DMS53 (cell line): ENCODE measurements around the gene CCS.
A peak's percentile ranks its signal among the peaks of the same experiment; 100 is the strongest.
"Not testable (repeated sequence)": the region's sequence is repeated elsewhere in the genome, so short reads cannot be mapped to it uniquely, and the experiment has no call there.

Experiments used
- DNase-seq: peaks from one replicate; lab custom pipeline; 2025; lab: John Stamatoyannopoulos, UW

CCS gene, protein sequence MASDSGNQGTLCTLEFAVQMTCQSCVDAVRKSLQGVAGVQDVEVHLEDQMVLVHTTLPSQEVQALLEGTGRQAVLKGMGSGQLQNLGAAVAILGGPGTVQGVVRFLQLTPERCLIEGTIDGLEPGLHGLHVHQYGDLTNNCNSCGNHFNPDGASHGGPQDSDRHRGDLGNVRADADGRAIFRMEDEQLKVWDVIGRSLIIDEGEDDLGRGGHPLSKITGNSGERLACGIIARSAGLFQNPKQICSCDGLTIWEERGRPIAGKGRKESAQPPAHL

DNA sequence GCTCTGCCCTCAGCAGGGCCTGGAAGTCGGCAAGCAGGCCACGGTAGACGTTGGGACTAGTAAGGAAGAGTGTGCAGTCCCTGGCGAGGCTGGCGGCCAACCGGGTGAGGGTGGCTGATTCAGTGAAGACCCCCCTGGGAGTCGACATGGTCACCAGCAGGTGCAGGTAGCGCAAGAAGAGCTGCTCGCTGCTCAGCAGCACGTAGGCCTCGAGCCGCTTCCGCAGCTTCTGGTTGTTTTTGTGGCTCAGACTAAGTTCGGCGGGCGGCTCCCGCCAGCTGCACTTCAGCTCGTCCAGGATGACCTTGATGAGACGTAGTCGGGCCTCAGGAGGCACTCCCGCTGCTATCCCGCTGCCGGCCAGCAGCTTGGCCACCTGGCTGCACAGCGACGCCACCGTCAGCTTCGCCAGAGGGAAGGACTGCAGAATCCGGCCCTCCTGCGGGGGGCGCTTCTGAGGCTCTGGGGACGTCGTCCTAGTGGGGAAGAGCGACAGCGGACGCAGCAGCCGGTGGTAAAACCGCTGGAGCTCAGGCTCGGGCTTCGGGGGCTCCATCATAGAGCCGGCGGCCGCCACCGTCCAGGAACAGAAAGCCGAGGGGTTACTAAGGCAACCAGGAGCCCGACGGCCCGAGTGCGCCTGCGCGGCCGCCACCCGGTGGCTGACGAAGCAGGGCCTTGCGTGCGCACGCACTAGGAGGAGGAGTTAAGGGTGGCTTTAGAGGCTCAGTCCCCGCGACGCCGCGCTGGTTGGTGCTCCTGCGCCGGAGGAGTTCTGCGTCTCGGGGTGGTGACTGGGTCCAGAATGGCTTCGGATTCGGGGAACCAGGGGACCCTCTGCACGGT, at the start of gene CCS, which contains the start of gene CCDC87:
Gene CCS (plus strand): TSS at position 729 of the 846 bp plus-strand sequence. CDS start 77 bp downstream, at position 806.
Gene CCDC87 (minus strand): TSS at position 607 of the 846 bp plus-strand sequence. CDS start 48 bp downstream, at position 559.
- DNase-seq, result peak; percentile 99

DNA sequence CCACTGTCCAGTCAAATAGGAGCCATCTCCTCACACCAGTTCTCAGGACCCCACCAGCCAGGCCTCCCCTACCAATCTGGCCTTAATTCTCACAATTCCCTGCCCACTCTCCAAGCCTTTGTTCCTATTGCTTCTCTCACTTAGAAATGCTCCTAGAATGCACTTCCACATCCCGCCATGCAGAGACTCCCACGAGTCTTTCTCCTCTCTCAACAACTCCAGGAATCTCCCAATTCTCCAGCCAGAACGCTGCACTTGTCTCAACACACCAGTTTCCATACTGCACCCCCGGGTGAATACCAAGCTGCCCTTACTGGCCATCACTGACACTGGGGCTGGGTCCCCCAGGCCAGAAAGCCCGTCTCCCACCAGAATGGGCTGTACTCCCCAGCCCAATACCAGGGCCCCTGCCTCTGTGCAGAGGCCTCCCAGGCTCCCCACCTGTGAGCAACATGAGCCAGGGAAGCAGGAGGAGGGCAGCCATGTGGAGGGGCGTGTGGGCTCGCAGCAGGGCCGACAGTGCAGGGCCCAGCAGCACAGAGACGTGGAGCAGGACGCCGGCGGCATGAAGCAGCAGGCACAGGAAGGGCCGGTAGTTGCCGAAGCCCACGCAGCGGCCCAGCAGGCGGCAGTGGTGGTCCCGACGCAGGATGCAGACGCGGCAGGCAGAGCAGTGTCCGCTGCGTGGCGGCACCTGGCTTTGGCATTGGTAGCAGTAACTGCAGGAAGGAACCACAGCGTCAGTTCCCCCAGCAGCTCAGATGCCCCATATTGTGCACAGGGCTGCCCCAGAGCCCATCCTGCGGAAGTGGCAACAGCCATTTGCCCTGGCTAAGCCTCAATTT, 49.5 kb upstream of the CCS start:
- DNase-seq, result no peak

DNA sequence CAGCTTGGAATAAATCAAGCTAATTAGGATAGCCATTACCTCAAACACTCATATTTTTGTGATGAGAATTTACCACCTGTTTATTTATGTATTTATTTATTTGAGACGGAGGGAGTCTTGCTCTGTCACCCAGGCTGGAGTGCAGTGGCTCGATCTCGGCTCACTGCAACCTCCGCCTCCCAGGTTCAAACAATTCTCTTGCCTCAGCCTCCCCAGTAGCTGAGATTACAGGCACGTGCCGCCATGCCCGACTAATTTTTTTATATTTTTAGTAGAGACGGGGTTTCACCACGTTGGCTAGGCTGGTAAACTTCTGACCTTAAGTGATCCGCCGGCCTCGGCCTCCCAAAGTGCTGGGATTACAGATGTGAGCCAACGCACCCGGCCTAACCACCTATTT, 48.0 kb upstream of the CCS start:
- DNase-seq, result not testable (repeated sequence)

DNA sequence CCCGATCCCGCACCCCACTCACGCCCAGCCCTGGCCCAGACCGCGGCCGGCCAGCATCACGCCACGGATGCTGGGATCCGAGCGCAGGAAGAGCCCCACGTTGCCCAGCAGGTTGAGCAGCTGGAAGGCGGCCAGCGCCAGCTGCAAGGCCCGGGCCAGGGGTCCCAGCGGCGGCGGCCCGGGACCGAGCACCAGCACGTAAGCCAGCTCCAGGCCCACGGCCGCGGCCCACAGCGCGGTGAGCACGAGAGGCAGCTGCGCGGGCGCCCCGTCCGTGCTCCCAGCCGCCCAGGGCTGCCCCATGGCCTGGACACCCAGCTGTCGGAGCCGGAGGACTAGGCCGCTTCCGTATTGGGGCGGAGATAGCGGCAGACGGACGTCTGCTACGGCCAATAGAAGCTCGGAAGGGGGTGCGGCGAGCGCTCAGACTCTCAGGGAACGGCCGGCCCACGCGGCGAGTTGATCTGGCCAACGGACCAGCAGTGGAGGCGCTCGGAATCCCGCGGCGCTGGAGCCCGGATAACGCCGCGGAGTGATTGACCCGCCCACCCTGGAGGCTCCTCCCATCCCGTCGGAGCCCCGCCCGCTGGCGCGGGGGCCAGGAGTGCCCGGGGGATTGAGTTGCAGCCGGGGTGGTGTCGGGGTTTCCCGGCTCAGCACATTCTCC, 47.2 kb upstream of the CCS start, which contains the start of gene ZDHHC24:
Gene ZDHHC24 (minus strand): TSS at position 348 of the 667 bp plus-strand sequence. CDS start 45 bp downstream, at position 303.
- DNase-seq, result peak; percentile 100

DNA sequence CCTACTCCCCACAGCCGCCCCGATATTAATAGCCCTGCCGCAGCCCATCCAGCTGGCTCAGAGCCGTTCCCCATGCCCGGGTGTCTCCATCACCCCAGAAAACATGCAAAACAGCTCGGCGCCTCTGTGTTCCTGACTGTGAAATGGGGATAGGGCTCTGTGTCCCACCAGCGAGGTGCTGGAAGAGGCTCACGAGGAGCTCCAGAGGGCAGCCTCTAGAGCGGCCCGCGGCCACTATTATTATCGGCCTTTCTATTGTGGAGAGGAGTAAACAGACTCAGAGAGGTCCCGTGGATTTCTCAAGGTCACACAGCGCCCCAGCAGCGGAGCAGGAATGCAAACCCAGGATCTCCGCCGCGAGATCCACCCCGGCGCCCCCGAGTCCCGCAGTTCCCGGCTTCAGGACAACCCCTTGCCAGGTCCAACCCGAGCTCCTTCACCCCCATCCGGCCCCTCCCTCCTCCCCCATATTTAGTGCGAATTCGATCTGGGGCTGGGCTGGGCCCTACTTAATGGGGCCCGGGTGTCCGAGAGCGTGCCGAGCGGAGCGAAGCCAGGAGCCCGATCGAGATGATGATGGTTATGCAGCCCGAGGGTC, 46.5 kb upstream of the CCS start, which contains the start of gene ACTN3:
Gene ACTN3 (plus strand): TSS at position 536 of the 598 bp plus-strand sequence. CDS start 35 bp downstream, at position 571.
- peak; percentile 72 for DNase-seq

DNA sequence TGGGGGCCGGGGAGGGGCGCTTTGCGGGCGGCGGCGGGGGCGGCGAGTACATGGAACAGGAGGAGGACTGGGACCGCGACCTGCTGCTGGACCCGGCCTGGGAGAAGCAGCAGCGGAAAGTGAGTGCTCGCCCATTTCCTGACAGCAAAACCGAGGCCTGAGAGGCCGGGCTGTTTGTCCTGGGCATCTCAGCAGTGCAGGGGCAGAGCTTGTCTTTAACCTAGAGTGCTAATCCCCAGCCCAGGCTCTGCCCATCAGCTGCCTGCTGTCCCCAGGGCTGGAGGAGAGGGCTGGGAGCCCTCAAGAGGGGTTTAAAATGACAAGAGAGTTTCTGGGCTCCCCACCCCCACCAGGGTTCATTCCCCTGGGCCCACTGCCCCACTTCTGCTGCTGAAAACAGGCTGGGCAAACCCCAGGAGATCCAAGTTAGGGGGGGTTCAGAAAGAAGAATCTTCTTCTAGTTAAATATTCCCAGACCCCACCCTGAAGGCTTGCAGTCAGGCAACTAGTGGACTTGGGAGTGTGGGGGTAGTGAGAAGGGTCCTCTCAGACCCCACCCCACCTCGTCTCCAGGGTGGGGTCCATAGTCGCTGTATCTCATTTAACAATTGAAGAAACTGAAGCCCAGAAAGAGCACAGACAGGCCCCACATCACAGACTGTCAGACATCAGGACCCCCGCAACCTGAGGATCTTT, 45.9 kb upstream of the CCS start:
- DNase-seq, result peak; percentile 45

DNA sequence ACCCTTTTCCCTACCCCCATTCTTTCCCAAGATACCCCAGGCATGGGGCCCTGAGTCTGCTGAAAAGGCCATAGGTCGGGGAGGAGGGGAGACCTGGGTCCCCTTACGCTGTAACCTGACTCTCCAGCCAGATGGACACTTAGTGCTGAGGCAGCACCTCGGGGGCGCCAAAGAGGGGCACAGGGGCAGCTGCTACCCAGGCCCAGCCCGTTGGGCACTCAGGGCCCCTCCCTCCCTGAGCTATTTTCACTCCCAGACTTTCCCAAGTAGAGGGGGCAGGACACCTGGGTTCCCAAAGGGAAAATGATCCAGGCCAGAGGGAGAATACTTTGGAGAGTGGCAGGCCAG, 45.3 kb upstream of the CCS start:
- DNase-seq, result no peak

DNA sequence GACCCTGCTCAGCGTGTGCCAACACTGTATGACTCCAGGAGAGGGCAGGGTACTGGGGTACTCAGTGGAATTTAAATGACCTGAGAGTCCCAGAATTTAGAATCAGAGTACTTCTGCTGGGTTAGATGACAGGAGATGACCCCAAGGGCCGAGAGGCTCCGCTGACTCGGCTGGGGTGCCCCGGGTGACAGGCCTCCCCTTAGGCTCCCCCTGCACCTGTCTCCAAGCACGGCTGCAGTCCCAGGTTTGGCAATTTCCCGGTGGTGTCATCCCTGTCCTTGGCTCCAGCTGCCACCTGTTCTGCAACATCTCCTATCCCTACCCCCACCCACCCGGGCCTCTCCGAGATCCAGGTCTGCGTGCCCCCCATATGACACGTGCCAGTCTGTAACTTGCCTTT, 44.9 kb upstream of the CCS start:
- no peak for DNase-seq

DNA sequence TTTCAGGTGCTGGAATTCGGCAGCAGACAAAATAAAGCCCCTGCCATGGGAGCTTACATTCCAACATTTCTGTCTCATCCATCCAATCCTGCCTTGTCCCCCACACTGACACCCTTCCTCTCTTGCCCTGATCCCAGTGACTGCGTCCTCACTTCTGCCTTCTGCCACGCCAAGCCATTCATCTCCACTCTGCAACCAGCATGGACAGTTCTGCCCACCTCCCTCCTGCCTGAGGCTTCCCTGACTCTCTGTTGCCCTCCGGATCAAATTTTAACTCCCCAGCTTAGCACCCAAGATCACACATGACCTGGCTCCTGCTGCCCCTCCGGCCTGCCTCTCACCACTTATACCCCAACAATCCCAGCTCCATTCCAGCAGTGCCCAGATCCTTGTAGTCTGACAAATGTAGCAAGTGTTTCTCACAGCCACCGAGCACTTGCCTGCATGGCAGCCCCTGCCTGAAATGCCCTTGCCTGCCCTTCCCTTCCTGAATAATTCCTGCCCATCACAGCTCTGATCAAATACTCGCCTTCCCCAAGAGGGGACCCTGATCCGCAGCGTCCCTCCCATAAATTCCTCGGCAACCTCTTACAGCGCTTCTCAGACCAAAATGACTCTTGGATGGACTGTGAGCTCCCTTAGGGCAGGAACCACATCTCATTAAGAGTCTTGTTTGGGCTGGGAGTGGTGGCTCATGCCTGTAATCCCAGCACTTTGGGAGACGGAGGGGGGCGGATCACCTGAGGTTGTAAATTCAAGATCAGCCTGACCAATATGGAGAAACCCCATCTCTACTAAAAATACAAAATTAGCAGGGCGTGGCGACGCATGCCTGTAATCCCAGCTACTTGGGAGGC, 44.0 kb upstream of the CCS start:
- DNase-seq, result no peak

DNA sequence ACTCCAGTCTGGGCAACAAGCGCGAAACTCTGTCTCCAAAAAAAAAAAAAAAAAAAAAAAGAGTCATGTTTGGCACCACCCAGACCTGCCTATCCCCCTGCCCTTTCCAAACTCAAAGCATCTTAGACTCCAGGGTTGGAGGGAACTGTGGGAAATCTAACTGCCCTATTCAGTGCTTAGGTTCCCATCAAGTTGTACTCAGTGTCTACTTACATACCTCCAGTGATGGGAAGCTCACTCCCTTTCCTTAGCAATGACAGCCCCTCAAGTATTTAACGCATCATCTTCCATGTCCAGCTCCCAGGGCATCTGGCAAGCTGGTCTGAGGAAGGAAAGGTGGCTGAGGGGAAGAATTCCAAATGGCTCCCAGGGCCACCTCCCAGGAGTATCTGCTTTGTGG, 43.3 kb upstream of the CCS start:
- DNase-seq, result no peak

DNA sequence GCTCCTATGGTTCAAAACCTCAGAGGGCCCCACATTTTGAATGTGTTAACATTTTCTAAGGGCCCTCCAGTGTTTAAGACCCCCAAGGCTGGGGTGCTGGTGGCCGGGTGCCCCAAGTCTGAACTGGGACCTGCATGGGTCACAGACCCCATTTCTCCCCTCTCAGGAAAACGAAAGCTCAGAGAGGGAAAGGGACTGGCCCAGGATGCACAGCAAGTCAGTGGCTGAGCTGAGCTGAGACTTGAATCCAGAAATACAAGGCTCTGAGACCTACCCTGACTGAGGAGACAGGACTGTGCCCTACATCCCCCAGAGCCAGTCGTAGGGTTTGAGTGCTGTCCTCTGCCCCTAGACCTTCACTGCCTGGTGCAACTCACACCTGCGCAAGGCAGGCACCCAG, 42.1 kb upstream of the CCS start:
- DNase-seq, result no peak

DNA sequence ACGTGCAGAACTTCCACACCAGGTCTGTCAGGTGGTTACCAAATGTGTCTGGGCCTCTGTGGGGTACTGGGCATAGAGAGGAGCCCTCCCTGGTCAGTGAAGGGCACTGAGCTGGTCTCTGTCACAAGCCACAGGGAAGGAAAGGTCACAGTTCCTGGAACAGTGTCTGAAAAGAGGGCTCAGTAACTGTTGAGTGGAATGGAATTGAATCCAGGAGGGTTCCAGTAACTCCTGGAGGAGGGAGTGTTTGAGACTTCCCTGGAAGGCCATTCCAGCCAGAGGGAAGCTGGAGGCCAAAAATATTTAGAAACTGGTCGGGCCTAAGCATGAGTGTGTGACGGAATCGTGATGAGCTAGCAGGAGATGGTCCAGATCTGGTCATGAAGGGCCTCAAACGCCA, 38.4 kb upstream of the CCS start:
- DNase-seq, result no peak

DNA sequence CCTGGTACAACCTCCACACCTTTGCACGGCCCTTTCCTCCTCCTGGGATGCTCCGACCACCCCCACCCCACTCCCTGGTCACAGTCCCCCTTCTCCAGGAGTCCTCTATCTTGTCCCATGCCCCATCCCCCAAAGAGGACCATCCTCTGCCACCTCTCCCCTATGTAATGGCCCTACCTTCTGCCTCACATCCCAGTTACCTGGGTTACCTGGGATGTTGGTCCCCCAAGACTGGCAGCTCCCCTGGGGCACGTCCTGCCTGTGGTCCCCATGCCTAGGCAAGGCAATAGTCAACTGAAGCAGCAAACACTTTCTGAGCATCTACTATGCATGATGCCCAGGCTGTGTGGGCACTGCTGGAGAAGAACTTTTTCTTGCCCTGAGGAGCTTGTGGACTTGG, 37.6 kb upstream of the CCS start:
- no peak for DNase-seq

DNA sequence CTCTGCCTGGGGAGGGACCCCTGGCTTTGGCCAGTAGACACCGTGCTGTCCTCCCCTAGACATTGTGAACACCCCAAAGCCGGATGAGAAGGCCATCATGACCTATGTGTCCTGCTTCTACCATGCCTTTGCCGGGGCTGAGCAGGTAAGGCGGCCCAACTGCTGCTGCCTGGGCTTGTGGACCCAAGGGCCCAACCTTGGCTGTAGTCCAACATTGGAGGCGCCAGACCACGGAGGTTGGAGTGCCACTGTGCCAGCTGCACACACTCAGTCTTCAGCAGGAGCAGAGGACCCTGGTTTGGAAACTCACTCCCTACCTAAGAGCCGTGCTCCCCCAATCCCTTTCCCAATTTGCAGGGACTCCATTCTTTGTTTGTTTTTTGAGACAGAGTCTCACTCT, 36.9 kb upstream of the CCS start:
- peak; percentile 79 for DNase-seq

DNA sequence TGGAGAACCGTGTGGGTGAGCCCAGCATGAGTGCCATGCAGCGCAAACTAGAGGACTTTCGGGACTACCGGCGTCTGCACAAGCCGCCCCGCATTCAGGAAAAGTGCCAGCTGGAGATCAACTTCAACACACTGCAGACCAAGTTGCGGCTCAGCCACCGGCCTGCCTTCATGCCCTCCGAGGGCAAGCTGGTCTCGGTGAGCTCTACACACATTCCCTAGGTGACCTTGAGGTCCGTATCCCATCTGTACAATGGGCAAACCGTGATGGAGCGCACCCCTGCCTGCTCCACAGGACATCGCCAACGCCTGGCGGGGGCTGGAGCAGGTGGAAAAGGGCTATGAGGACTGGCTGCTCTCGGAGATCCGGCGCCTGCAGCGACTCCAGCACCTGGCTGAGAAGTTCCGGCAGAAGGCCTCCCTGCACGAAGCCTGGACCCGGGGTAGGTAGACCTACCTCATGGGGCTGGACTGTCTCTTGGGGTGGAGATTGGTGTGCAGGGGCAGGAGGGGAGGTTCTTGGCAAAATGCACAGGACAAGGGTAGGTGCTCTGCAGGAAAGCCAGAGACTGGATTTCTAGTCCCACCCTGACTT, 35.2 kb upstream of the CCS start:
- no peak for DNase-seq

DNA sequence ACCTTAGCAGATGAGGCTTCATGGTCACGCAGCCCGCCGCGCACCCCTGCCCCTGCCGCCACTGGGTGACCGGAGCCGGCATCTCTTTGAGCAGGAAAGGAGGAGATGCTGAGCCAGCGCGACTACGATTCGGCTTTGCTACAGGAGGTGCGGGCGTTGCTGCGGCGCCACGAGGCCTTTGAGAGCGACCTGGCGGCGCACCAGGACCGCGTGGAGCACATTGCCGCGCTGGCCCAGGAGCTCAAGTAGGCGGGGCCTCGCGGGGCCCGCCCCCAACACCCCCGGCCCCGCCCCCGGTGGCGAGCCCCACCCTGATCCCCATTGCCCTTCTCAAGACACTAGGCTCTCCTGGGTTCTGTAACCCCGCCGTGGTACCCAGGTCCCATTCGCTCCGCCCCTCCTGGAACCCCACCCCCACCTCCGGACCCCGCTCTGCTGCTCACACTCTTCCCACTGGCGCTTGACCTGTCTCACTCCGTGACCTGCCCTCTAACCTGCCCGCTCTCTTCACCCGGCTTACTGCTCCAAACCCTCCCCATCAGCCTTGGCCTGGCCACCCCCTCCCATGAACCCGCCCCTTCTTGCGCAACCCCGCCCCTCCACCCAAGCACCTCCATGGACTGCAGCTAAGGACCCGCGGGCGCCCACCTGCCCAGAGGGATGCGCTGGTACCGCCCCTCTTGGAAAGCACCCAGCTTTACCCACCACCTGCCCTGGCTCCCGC, 33.7 kb upstream of the CCS start:
- peak; percentile 86 for DNase-seq

DNA sequence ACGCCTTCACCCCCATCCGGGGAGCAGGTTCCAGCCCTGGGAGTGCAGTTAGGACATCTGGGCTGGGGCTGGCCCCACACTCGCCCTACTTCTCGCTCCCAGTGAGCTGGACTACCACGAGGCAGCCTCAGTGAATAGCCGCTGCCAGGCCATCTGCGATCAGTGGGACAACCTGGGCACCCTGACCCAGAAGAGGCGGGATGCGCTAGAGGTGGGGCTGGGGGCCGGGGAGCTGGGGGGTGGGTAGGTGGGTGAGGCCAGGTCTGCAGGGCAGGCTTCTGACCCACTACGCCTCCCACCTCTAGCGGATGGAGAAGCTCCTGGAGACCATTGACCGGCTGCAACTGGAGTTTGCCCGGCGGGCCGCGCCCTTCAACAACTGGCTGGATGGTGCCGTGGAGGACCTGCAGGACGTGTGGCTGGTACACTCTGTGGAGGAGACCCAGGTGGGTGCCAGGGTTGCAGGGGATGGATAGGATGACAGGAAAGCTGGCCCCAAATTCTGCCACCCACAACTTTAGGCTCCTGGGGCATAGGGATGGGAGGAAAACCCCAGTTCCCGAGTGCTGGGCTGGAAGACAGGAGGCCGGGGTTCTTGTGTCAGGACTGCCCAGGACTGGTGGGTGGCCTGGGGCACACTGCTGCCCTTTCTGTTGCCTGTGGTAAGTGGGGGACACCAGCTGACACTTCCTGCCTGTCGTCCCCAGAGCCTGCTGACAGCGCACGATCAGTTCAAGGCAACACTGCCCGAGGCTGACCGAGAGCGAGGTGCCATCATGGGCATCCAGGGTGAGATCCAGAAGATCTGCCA, 32.9 kb upstream of the CCS start:
- DNase-seq, result no peak
